ENCODE data around the gene PUS7.

DNA sequence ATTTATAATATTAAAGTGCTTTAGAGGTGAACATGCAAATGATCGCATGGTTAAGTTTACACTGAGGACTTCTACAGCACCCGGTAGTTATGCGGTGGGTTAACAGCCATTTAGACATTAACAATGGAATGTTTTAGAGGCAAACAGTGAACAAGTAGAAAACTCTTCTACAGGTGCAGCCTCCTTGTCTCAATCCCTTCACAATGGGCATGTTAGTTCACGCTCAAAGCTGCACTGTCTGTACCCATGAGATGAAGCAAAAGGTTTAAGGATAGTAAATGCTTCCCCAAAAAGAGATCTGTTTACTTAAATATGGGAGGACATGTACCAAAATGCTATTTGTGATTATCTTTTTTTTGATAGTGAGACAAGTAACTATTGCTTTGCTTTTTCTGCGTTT is 25.1 kb downstream of the PUS7 start:
- no peak for TF ChIP-seq POLR2A (IDR thresholded peaks at IDR 0.05)
- TF ChIP-seq, protein P1, sequence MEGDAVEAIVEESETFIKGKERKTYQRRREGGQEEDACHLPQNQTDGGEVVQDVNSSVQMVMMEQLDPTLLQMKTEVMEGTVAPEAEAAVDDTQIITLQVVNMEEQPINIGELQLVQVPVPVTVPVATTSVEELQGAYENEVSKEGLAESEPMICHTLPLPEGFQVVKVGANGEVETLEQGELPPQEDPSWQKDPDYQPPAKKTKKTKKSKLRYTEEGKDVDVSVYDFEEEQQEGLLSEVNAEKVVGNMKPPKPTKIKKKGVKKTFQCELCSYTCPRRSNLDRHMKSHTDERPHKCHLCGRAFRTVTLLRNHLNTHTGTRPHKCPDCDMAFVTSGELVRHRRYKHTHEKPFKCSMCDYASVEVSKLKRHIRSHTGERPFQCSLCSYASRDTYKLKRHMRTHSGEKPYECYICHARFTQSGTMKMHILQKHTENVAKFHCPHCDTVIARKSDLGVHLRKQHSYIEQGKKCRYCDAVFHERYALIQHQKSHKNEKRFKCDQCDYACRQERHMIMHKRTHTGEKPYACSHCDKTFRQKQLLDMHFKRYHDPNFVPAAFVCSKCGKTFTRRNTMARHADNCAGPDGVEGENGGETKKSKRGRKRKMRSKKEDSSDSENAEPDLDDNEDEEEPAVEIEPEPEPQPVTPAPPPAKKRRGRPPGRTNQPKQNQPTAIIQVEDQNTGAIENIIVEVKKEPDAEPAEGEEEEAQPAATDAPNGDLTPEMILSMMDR (IDR thresholded peaks at IDR 0.05), result no peak
- no peak for TF ChIP-seq EP300 (IDR thresholded peaks at IDR 0.05)
